ENCODE measurements around the gene YWHAG.
"Not testable (repeated sequence)": the region's sequence is repeated elsewhere in the genome, so short reads cannot be mapped to it uniquely, and the experiment has no call there.

YWHAG gene

DNA sequence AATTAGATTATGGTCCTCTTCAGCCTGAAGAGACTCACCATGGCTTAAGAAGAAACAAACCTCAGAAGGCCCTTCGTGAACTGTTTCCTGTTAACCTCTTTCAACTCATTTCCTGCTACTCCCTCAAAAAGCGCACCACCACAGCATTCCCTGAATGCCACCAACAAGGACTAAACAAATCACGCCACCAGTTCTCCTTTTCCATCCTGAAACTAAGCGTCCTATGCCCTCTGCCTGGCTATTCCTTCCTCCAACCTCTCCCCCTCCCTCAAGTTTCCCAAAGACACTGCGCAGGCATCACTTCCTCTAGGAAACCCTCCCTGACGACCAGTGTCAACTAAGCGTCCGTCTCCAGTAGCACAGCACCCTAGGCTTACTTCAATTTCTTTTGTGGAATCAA is 12.0 kb downstream of the YWHAG start:
- peak in 1 of 6 experiments; percentile 9 for DNase-seq

DNA sequence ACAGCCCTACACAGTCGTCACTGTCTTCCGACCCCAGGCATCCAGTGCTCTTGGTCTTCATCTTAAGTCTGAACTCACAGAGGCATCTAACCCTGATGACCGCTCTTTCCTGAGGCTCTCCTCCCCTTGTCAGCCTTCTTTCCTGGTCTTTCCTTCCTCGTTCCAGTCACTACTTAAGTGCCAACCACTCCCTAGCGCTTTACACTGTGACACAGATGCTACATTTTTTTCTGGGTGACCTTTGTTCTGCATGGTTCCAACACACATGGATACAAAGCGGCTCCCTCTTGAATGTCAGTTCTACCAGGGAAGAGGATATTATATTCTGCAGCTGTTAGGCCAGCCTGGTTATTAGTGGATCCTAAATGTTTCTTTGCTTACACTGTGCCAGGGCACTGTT is 12.7 kb downstream of the YWHAG start:
- no peak for DNase-seq

DNA sequence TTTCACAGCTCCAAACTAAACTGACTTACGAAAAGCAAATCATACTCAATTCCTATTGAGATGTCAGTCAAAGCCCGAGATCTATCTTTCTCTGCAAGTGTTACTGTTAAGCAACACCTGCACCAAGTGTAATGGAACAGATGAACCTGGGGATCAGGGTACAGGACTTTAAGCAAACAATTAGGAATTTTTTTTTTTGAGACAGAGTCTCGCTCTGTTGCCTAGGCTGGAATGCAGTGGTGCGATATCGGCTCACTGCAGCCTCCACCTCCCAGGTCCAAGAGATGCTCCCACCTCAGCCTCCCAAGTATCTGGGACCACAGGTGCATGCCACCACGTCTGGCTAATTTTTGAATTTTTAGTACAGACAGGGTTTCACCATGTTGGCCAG is 14.9 kb downstream of the YWHAG start:
- no peak for DNase-seq

DNA sequence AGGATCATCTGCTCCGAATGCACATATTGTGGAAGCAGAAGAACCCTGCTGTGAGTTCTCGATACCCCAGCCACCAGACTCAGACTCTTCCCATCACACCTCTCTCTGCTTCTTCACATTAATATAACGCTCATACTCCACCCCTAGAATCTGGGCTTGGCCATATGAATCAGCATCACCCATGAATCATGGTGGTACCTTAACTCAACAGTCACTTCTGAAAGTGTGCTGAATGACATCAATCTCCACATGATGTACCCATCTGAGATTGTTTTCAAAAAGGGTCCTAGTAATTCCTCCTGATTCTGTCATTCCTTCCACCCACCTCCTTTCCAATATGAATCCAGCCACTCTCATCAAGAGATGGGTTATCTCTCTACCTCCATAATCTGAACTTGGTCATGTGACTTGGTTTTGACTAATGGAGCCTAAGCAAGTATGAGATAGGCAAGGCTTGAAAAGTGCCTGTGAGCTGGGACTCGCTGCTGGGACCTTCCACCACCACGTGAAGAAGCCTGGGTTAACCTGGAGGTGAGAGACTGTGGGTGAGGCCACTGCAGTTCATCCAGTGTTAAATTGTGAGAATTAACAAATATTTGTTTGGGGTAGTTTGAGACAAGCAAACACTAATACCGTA is 15.4 kb downstream of the YWHAG start:
- no peak for DNase-seq

DNA sequence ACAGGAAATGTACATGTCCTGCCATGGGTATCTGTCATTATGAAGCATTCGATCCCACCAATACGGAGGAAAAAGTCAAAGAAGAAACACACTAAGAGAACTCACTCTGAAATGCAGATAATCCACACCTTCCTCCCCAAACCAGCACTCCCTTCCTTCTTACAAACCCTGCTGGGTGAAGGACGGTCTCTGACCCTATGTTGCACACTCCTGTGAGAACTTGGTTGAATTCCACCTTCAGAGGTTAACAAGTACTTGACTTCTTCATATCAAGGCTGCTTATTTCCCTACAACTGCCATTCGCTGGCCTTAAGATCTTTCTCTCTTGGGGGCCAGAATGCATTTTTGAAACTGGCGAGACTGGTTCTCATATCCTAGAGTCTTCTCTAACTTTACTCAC is 16.6 kb downstream of the YWHAG start:
- DNase-seq = no peak

DNA sequence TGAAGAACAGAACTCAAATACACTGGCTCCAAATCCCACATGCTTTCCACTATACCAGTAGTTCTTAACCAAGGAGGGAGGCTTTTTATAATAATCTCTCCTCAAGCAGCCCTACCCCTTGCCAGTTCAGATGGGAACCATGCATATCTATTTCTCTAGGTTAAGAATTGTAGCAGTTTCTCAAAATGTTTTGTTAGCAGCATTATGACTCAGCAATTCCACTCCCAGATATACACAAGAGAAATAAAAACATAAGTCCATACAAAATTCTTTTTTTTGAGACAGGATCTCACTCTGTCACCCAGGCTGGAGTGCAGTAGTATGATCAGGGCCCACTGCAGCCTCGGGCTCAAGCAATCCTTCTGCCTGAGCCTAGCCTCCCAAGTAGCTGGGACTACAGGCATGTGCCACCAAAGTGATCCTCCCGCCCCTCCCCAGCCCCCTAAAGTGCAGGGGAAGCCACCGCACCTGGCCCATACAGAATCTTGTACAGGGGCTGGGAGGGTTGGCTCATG is 18.1 kb downstream of the YWHAG start:
- no peak for DNase-seq

DNA sequence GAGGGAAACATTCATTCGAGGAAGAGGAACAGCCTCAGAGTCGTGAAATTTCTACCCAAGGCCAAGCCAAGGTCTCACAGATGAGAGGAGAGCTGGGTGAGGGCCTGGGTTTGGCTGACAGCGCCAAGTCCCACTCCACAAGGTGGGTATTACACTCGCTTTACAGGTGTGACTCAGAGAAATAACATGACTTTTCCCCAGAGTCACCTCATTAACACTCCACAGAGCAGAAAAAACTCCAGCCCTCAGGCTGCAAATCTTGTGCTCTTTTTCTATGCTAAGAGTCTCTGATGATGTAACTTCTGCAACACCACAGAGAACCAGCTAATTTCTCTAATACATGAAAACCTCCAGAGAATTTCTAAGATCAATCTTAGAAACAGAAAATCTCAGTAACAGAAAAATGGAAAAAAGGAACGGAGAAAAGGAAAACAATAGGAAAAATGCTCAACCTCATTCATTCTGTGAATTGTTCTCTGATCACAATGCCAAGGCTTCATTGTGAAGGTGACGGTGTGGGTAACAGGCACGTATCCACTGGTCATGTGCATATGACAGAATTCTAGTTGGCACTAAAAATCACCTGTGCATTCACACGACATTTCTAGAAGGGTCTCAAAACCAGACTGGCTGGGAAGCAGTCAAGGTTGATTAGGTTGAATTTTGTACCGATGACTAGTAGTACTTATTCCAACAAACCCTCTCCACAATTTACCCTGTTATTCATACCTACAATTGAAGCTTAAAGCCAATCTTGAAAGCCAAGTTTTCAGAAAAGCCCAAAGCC is 20.3 kb downstream of the YWHAG start:
- no peak for DNase-seq

DNA sequence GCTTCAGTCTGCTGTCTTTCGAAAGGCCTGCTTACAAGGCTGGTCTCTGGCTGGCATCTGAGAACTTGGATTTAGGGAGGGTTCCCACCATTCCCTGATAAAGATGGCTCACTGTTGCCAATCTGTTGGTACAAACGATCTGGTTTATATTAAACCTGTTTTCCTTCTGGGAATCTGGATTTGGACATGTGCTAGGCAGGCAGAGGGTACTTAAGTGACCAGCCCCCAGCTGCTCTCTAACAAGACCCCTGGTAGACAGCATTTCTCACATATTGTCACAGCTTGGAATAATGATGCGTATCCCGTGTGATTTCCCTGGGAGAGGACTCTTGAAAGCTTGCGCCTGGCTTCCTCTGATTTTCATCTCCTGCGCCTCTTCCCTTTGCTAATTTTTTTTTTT is 21.6 kb downstream of the YWHAG start:
- DNase-seq = no peak

DNA sequence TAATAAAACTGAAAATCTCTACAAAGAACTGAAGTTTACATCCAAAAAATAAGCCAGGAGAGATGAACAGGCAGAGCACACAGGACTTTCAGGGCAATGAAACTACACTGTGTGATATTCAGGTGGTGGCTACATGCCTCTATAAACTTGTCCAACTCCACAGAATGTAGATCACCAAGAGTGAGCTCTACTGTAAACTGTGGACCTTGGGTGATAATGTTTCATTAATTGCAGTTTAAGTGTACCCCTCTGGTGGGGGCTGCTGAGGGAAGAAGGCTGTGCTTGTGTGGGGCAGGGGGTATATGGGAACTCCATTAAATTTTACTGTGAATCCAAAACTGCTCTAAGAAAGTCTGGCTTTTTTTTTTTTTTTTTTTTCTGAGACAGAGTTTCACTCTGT is 22.7 kb downstream of the YWHAG start:
- no peak for DNase-seq

DNA sequence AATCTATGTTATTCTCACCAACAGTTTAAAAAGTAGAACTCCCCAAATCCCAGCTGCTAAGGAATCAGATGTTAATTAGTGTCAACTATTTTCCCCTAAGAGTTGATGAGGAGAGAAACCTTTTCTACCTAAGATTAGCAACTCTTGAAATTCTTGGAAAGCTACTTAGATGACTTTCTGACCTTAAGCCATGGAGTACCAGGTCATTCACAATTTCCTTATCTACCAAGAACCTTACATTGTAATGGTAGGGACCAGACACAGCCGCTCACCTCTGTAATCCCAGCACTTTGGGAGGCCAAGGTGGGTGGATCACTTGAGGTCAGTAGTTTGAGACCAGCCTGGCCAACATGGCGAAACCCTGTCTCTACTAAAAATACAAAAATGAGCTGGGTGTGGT is 23.4 kb downstream of the YWHAG start:
- not testable (repeated sequence) for DNase-seq

DNA sequence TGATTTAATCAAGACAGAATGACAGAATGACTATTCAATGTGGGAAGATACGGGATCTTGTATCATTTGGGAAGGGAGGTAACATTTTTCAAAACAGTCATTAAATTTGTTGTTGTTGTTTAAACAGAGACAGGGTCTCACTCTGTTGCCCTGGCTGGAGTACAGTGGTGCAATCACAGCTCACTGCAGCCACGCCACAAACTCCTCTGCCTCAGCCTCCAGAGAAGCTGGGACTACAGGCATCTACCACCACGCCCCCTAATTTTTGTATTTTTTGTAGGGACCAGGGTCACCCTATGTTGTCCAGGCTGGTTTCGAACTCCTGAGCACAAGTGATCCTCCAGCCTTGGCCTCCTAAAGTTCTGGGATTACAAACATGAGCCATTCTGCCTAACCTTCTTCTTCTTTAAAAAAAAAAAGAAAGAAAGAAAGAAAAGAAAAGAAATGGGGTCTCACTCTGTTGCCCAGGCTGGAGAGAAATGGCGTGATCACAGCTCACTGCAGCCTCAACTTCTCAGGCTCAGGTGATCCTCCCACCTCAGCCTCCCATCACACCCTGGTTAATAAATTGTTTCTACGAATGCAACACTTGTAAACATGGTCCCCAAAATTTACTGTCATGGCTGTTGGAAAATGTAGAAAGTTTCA is 24.3 kb downstream of the YWHAG start:
- no peak for DNase-seq

DNA sequence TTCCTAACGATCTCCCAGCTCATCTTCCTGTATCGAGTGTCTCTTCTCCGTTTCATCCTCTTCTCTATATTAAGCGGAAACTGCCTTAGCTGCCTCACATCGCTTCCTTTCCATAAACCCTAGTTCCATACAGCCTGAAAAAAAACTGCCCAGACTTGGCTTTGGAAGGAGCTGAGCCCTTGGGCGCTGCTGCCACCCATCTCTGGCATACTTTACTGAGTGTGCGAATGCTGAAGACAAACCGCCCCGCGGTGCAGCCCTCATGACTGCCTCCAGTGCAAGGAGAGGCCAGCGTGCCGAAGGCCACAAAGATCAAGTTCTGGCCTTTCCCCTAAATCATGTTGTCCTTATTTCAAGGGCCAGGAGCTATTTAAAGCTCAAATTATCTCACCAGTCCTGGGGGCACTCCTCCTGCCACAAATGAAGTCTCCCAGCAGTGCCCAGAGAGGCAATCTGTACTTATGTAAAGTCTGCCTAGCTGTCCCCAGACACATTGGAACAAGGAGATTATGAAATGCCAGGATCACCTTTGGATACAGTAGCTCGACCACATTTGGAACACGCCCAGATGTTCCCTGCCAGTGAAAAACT is 25.2 kb downstream of the YWHAG start:
- DNase-seq = no peak

DNA sequence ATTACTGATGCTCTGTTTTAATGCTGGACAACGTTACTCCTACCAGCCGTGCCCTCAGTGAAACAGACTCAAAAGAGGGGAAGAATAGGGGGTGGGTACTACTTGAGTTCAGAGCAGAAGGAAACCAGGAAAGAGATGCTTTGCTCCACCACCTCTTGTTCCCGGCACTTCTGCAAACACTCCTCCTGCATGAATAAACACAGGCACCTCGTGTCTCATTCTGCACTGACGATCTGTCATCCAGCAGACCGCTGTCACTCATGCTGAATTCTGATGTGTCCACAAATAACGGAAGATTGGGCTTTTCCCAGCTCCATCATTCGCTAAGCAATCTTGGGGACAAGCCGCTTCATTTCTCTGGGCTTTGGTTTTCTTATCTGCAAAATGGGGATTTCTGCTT is 26.7 kb downstream of the YWHAG start:
- no peak for DNase-seq

DNA sequence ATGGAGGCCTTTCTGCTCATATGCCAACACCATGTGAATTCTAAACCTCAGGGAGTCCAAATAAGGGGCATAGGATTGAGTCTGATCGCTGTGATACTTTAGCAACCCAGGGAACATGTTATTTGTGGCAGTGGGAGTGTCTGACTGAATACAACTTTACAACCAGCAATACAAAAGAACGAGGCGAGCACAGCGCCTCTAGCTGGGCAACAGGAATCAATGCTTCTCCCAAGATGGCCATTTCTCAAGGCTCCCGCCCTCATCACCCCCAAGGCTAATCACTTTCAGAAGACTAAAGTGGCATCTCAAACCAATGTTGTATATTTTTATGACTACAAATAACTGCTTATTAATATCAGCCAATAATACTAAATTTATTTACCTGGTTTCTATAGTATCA is 28.1 kb downstream of the YWHAG start:
- DNase-seq = no peak

DNA sequence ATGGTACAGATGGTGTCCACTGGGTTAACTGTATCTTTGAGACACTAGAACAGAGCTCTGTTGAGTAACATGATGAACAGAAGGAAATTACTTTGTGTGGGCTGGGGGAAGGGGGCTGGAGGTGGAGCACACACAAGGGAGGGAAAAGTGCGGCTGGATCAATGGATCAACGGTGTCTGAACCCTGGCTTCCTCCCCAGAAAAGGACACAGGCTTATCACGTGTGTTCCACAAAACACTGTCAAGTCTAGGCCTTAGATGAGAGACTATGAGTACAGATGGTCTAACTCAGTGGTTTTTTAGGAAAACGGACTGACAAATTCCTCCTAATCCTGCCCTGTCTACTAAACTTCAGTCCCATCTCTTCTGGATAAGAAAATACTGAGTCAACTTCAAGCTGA is 28.5 kb downstream of the YWHAG start:
- no peak for DNase-seq

DNA sequence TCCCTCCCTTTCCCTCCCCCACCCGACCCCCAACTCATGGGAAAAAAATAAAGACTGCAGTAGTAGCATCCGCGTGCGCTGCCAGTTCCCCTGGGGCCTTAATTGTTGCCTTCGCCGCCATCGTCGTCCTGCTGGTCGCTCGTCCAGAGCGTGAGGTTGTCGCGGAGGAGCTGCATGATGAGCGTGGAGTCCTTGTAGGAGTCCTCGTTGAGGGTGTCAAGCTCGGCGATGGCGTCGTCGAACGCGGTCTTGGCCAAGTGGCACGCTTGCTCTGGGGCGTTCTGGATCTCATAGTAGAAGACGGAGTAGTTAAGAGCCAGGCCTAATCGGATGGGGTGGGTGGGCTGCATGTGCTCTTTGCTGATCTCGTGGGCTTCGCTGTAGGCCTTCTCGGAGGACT is 29.3 kb downstream of the YWHAG start:
- no peak for DNase-seq

DNA sequence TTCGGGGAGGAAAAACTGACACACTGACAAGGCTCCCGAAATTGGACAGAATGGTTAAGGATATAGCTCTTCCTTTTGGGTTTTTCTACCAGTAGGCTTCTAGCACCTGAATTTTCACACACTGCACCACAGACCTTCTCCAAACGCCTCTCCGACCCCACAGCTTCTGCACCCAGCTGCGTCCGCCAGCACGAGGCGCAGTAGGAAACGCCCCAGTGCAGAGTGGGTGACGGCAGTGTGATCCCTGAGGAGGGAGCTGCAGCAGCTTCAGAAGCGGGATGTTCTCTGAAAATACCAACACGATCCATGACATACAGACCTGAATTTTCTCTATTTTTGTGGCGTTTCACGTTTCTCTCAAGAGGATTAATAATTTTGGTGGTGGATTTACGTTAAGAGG is 30.4 kb downstream of the YWHAG start:
- DNase-seq = no peak

DNA sequence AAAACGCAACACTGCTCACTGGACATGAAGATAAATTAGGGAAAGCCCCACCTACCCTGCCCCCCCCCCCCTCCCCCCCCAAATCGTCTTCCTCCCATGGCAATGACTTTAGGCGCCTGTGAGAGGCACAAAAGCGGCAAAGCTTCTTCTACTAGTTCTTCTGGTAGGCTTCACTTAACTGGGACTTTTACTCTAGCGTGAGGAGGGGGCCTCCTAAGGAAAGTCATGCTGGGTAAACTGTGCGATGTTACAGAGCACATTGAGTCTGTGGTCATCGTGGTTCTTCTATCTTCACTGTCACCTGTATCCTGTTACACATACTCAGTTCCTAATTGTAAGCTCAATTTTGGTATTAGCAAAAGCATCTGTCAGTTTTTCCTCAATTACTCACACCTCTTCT is 31.2 kb downstream of the YWHAG start:
- DNase-seq = no peak

DNA sequence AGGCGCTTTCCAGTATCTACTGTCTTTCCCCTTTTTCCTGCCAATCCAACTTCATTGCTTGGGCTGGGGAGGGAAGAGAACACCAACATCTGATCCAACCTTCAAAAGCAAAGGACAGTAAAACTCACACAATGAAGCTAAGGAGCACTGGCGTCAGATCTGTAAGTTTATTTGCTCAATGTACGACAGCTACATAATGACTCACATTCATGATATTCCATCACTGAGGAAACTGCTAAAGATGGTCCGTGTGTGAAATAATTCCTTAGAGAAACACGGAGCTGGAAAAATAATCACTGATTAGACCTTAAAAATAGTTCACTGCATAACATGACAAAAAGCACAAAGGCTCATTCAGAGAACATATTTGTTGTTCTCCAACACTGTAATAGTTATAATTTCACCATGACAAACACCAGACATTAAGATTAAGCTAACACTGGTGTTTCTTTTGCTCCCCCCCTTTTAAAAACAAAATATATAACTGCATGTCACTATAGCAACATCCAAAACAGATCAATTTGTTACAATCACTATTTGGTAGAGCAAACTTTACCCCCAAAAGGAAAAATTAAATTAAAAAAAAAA is 32.1 kb downstream of the YWHAG start:
- DNase-seq = no peak

DNA sequence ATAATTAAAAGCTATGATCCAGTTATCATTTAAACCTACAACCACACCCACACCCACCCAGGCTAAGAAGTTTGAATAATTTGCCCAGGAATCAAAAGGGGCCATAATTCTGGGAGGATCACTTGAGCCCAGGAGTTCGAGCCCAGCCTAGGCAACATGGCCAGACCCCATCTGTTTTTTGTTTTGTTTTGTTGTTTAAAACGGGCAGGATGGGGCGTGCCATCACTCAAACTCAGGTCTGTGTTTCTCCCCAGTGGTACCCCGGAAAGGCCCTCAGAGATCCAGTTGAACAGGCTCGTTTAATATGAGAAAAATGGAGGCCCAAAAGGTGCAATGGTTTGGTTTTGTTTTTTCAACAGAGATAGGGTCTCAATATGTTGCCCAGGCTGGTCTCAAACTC is 33.0 kb downstream of the YWHAG start:
- no peak for DNase-seq

DNA sequence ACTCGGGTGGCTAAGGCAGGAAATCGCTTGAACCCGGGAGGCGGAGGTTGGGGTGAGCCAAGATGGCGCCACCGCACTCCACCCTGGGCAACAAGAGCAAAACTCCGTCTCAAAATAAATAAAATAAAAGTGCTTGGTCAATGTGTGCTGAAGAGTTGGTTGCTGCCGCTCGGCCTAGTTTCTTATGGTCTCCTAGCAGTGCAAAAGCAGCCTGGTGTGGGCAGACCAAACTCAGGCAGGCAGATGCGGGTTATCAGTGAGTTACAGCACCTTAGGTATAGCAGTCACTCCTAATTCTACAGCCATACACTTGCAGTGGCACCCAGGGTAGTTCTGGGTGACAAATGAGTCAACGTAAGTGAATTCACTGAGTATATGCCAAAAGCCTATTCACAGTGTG is 33.7 kb downstream of the YWHAG start:
- no peak for DNase-seq

DNA sequence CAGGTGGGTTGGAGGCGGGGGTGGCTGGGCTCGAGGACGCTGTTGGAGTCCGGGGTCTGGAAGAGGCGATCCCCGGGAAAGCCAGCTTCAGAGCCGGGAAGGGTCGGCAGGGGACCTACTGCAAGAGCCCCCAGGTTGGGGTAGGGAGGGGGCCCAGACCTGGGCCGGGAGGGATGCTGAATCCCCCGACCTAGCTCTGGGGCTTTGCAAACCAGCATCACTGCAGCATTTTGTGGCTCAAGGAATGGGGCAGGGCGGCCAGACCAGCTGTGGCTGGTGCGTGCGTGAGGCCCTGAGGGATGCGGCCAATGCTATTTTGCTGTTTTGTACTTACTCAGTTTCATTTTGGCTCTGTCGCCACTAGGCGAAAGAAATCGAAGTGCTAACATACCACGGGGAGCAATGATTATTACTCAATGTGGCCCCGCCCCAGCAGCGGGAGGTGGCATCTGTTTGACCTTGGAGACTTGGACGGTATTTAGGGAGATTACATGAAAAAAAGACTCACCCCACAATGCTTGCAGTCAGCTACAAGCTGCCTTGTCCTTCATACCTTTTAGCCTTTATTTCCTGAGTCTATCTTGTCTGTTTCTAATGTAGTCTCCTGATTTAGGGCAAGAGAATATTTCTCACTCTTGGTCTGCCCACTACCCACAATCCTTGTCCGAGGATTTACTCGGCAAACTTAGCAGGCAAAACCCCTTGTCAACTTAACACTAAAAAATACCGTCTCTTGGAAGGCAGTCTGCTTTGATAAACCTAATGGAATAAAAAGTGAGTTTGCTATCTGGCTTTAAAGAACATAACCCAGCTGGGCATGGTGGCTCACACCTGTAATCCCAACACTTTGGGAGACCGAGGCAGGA is 40.1 kb downstream of the YWHAG start:
- DNase-seq = peak; percentile 14 to 70 (median 57)

All from stimulated activated naive CD4-positive, alpha-beta T cell (primary cell).